Measurements from ENCODE around the gene NBL1. TPM values are rescaled to one million over a fixed set of nuclear protein-coding genes. Genes with fewer than 3 reads are reported as not detected.
"Not testable (repeated sequence)": the region's sequence is repeated elsewhere in the genome, so short reads cannot be mapped to it uniquely, and the experiment has no call there.

NBL1 gene
- total RNA-seq, 1 experiment from 2014 or later = 117 TPM

GRCh38 chr1:19625291-19625937 is 18.7 kb upstream of the NBL1 start:
- Histone ChIP-seq H3K79me2 (ENCODE audit: low read length) (peaks cover 14% of the 10 kb centered on the region), H3K4me2 (ENCODE audit: low read length) (no peak overlapping the region), H3K27me3 (ENCODE audit: low read length) (no peaks in the 10 kb centered on the region), H3K9ac (ENCODE audit: low read length) (no peak overlapping the region), H3F3A (ENCODE audit: low read length, unreplicated experiment) (no peaks in the 10 kb centered on the region), H3K4me1 (ENCODE audit: insufficient read depth, low read length) (no peaks in the 10 kb centered on the region), H3K4me3 (ENCODE audit: low read length) (no peak overlapping the region), H3K27ac (ENCODE audit: low read length) (no peak overlapping the region), H4K20me1 (ENCODE audit: low read length) (no peaks in the 10 kb centered on the region), H3K9me3 (ENCODE audit: low read length) (no peaks in the 10 kb centered on the region), H2AFZ (ENCODE audit: low read length) (no peak overlapping the region), H3K9me2 (replicated peaks; ENCODE audit: low read length) (no peaks in the 10 kb centered on the region), H3K36me3 (ENCODE audit: low read depth, low read length) (peaks cover 19% of the 10 kb centered on the region)
- TF ChIP-seq EZH2 (IDR thresholded peaks at IDR 0.05; ENCODE audit: low read length, unreplicated experiment) (no peak), EZH2phosphoT487 (IDR thresholded peaks at IDR 0.05; ENCODE audit: borderline replicate concordance, low read length) (no peak)
- ATAC-seq (no peak), DNase-seq (no peak)
- BruUV-seq (replicated peaks) = no TSS peak
- CTCF ChIA-PET = no interaction called here
- POLR2A ChIA-PET (ENCODE audit: unreplicated experiment) = no interaction called here
- intact Hi-C loops (cut with micrococcal nuclease) = no loop called here

- Histone ChIP-seq H3K27ac (ENCODE audit: low read length) (no peak overlapping the region), H3K9ac (ENCODE audit: low read length) (no peak overlapping the region), H3K4me3 (ENCODE audit: low read length) (no peak overlapping the region), H3K27me3 (ENCODE audit: low read length) (no peaks in the 10 kb centered on the region), H3K79me2 (ENCODE audit: low read length) (no peaks in the 10 kb centered on the region), H3F3A (ENCODE audit: low read length, unreplicated experiment) (no peaks in the 10 kb centered on the region), H2AFZ (ENCODE audit: low read length) (no peak overlapping the region), H3K4me1 (ENCODE audit: insufficient read depth, low read length) (no peaks in the 10 kb centered on the region), H3K4me2 (ENCODE audit: low read length) (no peak overlapping the region), H3K9me3 (ENCODE audit: low read length) (no peaks in the 10 kb centered on the region), H3K36me3 (ENCODE audit: low read depth, low read length) (peaks cover 19% of the 10 kb centered on the region), H3K9me2 (replicated peaks; ENCODE audit: low read length) (no peaks in the 10 kb centered on the region), H4K20me1 (ENCODE audit: low read length) (no peaks in the 10 kb centered on the region)
- no TSS peak for BruUV-seq (replicated peaks)
- ATAC-seq = no peak
- no peak for TF ChIP-seq CTCF (conservative IDR thresholded peaks at IDR 0.05; ENCODE audit: low read depth, low read length)
- TF ChIP-seq EZH2phosphoT487 (IDR thresholded peaks at IDR 0.05; ENCODE audit: borderline replicate concordance, low read length) = no peak
- TF ChIP-seq EZH2 (IDR thresholded peaks at IDR 0.05; ENCODE audit: low read length, unreplicated experiment) = no peak
- intact Hi-C loops (cut with micrococcal nuclease) = no loop called here
- CTCF ChIA-PET = no interaction called here
- DNase-seq = no peak
- POLR2A ChIA-PET (ENCODE audit: unreplicated experiment) = interaction anchor here (0.6 kb wide), 1 partner anchor 256 kb away, joined by 3 read pairs; no protein-coding TSS in a partner anchor
These were observed 15.2 kb upstream of the NBL1 start for GRCh38 chr1:19628879-19629278.

- intact Hi-C loops (cut with micrococcal nuclease) = no loop called here
- Histone ChIP-seq H3K27ac (ENCODE audit: low read length) (no peak overlapping the region), H3F3A (ENCODE audit: low read length, unreplicated experiment) (no peaks in the 10 kb centered on the region), H3K9me3 (ENCODE audit: low read length) (no peaks in the 10 kb centered on the region), H2AFZ (ENCODE audit: low read length) (no peak overlapping the region), H3K9ac (ENCODE audit: low read length) (no peak overlapping the region), H3K4me3 (ENCODE audit: low read length) (no peak overlapping the region), H3K4me1 (ENCODE audit: insufficient read depth, low read length) (no peaks in the 10 kb centered on the region), H3K36me3 (ENCODE audit: low read depth, low read length) (peaks cover 19% of the 10 kb centered on the region), H3K9me2 (replicated peaks; ENCODE audit: low read length) (no peaks in the 10 kb centered on the region), H3K79me2 (ENCODE audit: low read length) (no peaks in the 10 kb centered on the region), H4K20me1 (ENCODE audit: low read length) (no peaks in the 10 kb centered on the region), H3K27me3 (ENCODE audit: low read length) (no peaks in the 10 kb centered on the region), H3K4me2 (ENCODE audit: low read length) (no peak overlapping the region)
- ChIA-PET CTCF (no interaction called here), POLR2A (ENCODE audit: unreplicated experiment) (no interaction called here)
- TF ChIP-seq CTCF (conservative IDR thresholded peaks at IDR 0.05; ENCODE audit: low read depth, low read length) (no peak), EZH2 (IDR thresholded peaks at IDR 0.05; ENCODE audit: low read length, unreplicated experiment) (no peak), EZH2phosphoT487 (IDR thresholded peaks at IDR 0.05; ENCODE audit: borderline replicate concordance, low read length) (no peak)
- ATAC-seq = no peak
- BruUV-seq (replicated peaks) = no TSS peak
- no peak for DNase-seq
These were observed 14.8 kb upstream of the NBL1 start for GRCh38 chr1:19629357-19629756.

- H3K4me2 ChIP-seq (ENCODE audit: low read length); H3K9ac ChIP-seq (ENCODE audit: low read length); H4K20me1 ChIP-seq (ENCODE audit: low read length); ATAC-seq; H2AFZ ChIP-seq (ENCODE audit: low read length); H3F3A ChIP-seq (ENCODE audit: low read length, unreplicated experiment); DNase-seq; H3K4me1 ChIP-seq (ENCODE audit: insufficient read depth, low read length); H3K9me3 ChIP-seq (ENCODE audit: low read length); POLR2A ChIA-PET (ENCODE audit: unreplicated experiment); H3K9me2 ChIP-seq (replicated peaks; ENCODE audit: low read length); H3K4me3 ChIP-seq (ENCODE audit: low read length); H3K79me2 ChIP-seq (ENCODE audit: low read length); H3K27me3 ChIP-seq (ENCODE audit: low read length); intact Hi-C loops (cut with micrococcal nuclease); BruUV-seq (replicated peaks); H3K27ac ChIP-seq (ENCODE audit: low read length): not testable (repeated sequence)
- H3K36me3 ChIP-seq (ENCODE audit: low read depth, low read length) = peaks cover 11% of the 10 kb centered on the region; the same call in 1 of the 2 replicates
- CTCF ChIA-PET = interaction anchor here (0.6 kb wide), 1 partner anchor 104 kb away, joined by 3 read pairs; no protein-coding TSS in a partner anchor
These were observed 13.9 kb upstream of the NBL1 start for GRCh38 chr1:19630192-19630591.

All from PC-3 (cell line).